Measurements from ENCODE around the gene PITPNM1.

PITPNM1 gene

GRCh38 chr11:67484847-67485311 is 20.3 kb downstream of the PITPNM1 start:
- Histone ChIP-seq H3K9ac (ENCODE audit: low read depth, low read length, poor library complexity, severe bottlenecking) (peak overlapping the region; percentile 94), H3K79me2 (ENCODE audit: insufficient read depth, low read length) (peaks cover 42% of the 10 kb centered on the region), H3K4me3 (ENCODE audit: low read length, poor library complexity, severe bottlenecking) (peak overlapping the region; percentile 82), H2AFZ (ENCODE audit: low read length) (no peak overlapping the region), H3K9me2 (replicated peaks; ENCODE audit: low read depth, low read length) (no peaks in the 10 kb centered on the region), H3K36me3 (ENCODE audit: insufficient read depth, low read length) (peaks cover 14% of the 10 kb centered on the region; the same call in 1 of the 2 replicates), H3K4me2 (ENCODE audit: low read depth, low read length, poor library complexity, severe bottlenecking) (peak overlapping the region; percentile 96), H3F3A (ENCODE audit: low read depth) (no peaks in the 10 kb centered on the region), H3K9me3 (ENCODE audit: insufficient read depth, low read depth, low read length) (no peaks in the 10 kb centered on the region), H4K20me1 (ENCODE audit: insufficient read depth, low read length, poor library complexity, severe bottlenecking) (peaks cover 14% of the 10 kb centered on the region), H3K27me3 (ENCODE audit: insufficient read depth, low read length, poor library complexity, severe bottlenecking) (no peaks in the 10 kb centered on the region), H3K4me1 (ENCODE audit: insufficient read depth, low read length, poor library complexity, severe bottlenecking) (peaks cover 30% of the 10 kb centered on the region)
- TF ChIP-seq EZH2phosphoT487 (IDR thresholded peaks at IDR 0.05; ENCODE audit: borderline replicate concordance), result no peak
- TF ChIP-seq, protein P1, sequence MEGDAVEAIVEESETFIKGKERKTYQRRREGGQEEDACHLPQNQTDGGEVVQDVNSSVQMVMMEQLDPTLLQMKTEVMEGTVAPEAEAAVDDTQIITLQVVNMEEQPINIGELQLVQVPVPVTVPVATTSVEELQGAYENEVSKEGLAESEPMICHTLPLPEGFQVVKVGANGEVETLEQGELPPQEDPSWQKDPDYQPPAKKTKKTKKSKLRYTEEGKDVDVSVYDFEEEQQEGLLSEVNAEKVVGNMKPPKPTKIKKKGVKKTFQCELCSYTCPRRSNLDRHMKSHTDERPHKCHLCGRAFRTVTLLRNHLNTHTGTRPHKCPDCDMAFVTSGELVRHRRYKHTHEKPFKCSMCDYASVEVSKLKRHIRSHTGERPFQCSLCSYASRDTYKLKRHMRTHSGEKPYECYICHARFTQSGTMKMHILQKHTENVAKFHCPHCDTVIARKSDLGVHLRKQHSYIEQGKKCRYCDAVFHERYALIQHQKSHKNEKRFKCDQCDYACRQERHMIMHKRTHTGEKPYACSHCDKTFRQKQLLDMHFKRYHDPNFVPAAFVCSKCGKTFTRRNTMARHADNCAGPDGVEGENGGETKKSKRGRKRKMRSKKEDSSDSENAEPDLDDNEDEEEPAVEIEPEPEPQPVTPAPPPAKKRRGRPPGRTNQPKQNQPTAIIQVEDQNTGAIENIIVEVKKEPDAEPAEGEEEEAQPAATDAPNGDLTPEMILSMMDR (conservative IDR thresholded peaks at IDR 0.05; ENCODE audit: low read length), result no peak

DNA sequence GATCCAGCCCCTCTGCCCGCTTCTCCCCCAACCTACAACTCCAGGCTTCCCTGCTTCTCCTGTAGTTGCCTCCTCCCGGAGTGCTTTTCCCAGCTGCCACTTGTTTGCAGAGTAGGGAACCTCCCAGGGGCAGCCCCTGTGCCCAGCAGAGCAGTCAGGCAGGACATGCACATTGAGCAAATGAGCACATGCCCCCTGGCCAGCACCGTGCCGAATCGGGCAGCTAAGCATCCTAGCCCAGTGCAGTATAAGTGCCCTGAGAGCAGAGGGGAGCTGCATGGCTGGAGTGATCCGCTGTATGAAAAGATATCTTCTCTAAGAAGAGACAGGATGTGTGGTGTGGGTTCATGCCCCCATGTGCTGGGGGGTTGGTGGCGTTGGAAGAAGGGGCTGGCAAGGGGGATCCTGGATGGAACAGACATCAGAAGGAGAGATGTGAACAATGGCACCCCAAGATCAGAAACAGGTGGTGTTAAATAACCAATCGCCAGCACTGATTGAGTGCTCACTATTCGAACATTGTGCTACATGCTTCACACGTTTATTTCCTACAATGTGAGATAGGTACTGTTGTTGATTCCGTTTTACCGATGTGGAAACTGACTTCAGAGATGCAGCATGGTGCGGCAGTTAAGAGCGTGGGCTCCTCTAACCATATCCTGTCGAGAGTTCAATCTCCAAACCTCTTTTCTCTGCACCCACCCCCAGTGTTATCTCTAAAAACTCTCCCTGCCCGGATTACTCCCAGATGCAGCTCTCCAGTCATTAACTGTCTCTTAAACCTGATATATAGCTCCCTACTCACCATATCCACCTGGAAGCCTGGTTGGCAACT is 21.1 kb downstream of the PITPNM1 start:
- H3K79me2 ChIP-seq (ENCODE audit: insufficient read depth, low read length), result peaks cover 42% of the 10 kb centered on the region
- no peaks in the 10 kb centered on the region for H3K9me2 ChIP-seq (replicated peaks; ENCODE audit: low read depth, low read length)
- no peak for TF ChIP-seq EZH2phosphoT487 (IDR thresholded peaks at IDR 0.05; ENCODE audit: borderline replicate concordance)
- TF ChIP-seq, protein P1 (conservative IDR thresholded peaks at IDR 0.05; ENCODE audit: low read length), result no peak
- H3K27me3 ChIP-seq (ENCODE audit: insufficient read depth, low read length, poor library complexity, severe bottlenecking), result no peaks in the 10 kb centered on the region
- no peaks in the 10 kb centered on the region for H3F3A ChIP-seq (ENCODE audit: low read depth)
- peaks cover 30% of the 10 kb centered on the region for H3K4me1 ChIP-seq (ENCODE audit: insufficient read depth, low read length, poor library complexity, severe bottlenecking)
- peaks cover 14% of the 10 kb centered on the region for H4K20me1 ChIP-seq (ENCODE audit: insufficient read depth, low read length, poor library complexity, severe bottlenecking)
- H3K36me3 ChIP-seq (ENCODE audit: insufficient read depth, low read length), result peaks cover 8% of the 10 kb centered on the region; the same call in 1 of the 2 replicates
- no peaks in the 10 kb centered on the region for H3K9me3 ChIP-seq (ENCODE audit: insufficient read depth, low read depth, low read length)
- H3K4me2 ChIP-seq (ENCODE audit: low read depth, low read length, poor library complexity, severe bottlenecking), result peak overlapping the region; percentile 96
- peak overlapping the region; percentile 82 for H3K4me3 ChIP-seq (ENCODE audit: low read length, poor library complexity, severe bottlenecking)
- H3K9ac ChIP-seq (ENCODE audit: low read depth, low read length, poor library complexity, severe bottlenecking), result peak overlapping the region; percentile 94
- H2AFZ ChIP-seq (ENCODE audit: low read length), result no peak overlapping the region

DNA sequence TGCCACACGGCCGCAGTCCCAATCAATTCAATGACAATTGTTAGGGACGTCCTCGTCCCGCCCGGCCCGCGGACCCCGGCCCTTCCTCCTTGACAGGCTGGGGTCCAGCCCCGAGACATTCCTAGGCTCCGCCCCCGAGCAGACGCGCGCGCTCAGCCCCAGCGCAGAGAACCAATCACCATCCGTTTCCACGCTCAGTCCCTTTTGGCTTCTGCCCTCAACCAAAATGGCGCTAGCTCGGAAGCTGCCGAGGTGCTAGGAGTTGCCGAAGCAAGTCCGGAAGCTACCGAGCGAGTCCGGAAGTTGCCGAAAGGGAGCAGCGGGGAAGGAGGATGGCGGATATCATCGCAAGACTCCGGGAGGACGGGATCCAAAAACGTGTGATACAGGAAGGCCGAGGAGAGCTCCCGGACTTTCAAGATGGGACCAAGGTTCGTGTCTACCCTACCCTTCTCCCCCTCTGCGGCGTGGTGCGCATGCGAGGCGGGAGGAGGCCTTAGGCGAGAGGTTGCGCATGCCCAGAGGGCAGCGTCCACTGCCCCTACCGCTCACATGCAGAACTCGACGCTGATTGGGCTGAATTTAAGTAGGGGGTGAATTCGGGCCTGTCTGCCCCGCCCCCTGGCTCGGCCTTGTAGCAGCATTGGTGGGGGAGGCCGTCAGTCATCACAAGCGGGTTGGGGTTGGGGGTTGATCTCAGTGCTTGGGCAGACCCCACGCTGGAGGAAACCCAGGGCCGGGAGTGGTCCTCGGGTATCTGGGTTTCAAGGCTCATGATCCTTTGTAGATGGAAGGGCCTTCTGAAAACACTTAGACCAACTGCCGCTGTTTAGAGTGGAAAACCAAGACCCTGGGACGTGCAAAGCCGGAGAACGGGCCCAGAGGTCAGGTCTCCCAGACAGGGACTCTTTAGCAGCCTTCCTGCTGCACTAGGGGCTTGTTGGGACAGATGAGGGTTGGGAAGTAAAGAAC is 22.1 kb downstream of the PITPNM1 start, which contains the start of gene AIP:
Gene AIP, plus strand, starts transcription at position 200 of the 972 bp plus-strand sequence. Its CDS starts 133 bp downstream, at position 333.
- Histone ChIP-seq H2AFZ (ENCODE audit: low read length) (peak within 1 kb of the TSS; percentile 88), H3K9ac (ENCODE audit: low read depth, low read length, poor library complexity, severe bottlenecking) (peak within 1 kb of the TSS; percentile 94), H3K36me3 (ENCODE audit: insufficient read depth, low read length) (peaks cover 7% of the 10 kb centered on the region; the same call in 1 of the 2 replicates), H3K79me2 (ENCODE audit: insufficient read depth, low read length) (peaks cover 42% of the 10 kb centered on the region), H3K9me2 (replicated peaks; ENCODE audit: low read depth, low read length) (no peaks in the 10 kb centered on the region), H4K20me1 (ENCODE audit: insufficient read depth, low read length, poor library complexity, severe bottlenecking) (peaks cover 14% of the 10 kb centered on the region), H3K27me3 (ENCODE audit: insufficient read depth, low read length, poor library complexity, severe bottlenecking) (no peaks in the 10 kb centered on the region), H3K4me2 (ENCODE audit: low read depth, low read length, poor library complexity, severe bottlenecking) (peak within 1 kb of the TSS; percentile 96), H3K4me3 (ENCODE audit: low read length, poor library complexity, severe bottlenecking) (peak within 1 kb of the TSS; percentile 82), H3K9me3 (ENCODE audit: insufficient read depth, low read depth, low read length) (no peaks in the 10 kb centered on the region), H3K4me1 (ENCODE audit: insufficient read depth, low read length, poor library complexity, severe bottlenecking) (peaks cover 30% of the 10 kb centered on the region), H3F3A (ENCODE audit: low read depth) (no peaks in the 10 kb centered on the region)
- no peak for TF ChIP-seq EZH2phosphoT487 (IDR thresholded peaks at IDR 0.05; ENCODE audit: borderline replicate concordance)
- TF ChIP-seq, protein P1 (conservative IDR thresholded peaks at IDR 0.05; ENCODE audit: low read length), result no peak

All from Loucy (cell line).